Common myeloid progenitor, CD34-positive (primary cell): ENCODE data around the gene TMCC3.

Source experiments
- CTCF ChIA-PET: fragments of 350-600 bp; sonication (Branson Sonifier 250); formaldehyde crosslinking; loops from one replicate; lab custom pipeline; 2021; ENCODE audit warnings: antibody characterized with exemption; lab: Charles Lee
- POLR2A ChIA-PET: fragments of 350-600 bp; sonication (Branson Sonifier 250); formaldehyde crosslinking; loops from one replicate; lab custom pipeline; 2021; ENCODE audit warnings: antibody characterized with exemption; lab: Charles Lee
- DNase-seq, 3 donors: peaks; one replicate each; pipeline versions ENCODE4 v3.0.0 to v3.0.0-alpha.2; 2013
- H3K27ac ChIP-seq, 2 experiments: 1 replicate in 1 of 2; 2 replicates in 1 of 2; pipeline ENCODE4 v1.7.0; 2013; ENCODE audit warnings: inconsistent platforms in 2 of 2, low read length in 2 of 2, mild to moderate bottlenecking in 2 of 2, low read depth in 1 of 2, moderate library complexity in 1 of 2; ENCODE audit not compliant: severe bottlenecking in 2 of 2, insufficient read depth in 1 of 2, poor library complexity in 1 of 2
- H3K27me3 ChIP-seq, 5 experiments: replicated peaks in 2 of 5; 1 replicate in 3 of 5; 2 replicates in 2 of 5; pipeline versions ENCODE4 v1.6.1 to v1.7.0; 2013; ENCODE audit warnings: low read length in 4 of 5, mild to moderate bottlenecking in 2 of 5, moderate library complexity in 2 of 5, inconsistent platforms in 1 of 5; ENCODE audit not compliant: insufficient read depth in 5 of 5, control insufficient read depth in 4 of 5
- H3K36me3 ChIP-seq, 4 experiments: 1 replicate in 2 of 4; 2 replicates in 2 of 4; pipeline versions ENCODE4 v1.6.1 to v1.7.0; 2013; ENCODE audit warnings: low read length in 3 of 4, control low read depth in 1 of 4, mild to moderate bottlenecking in 1 of 4; ENCODE audit not compliant: control insufficient read depth in 4 of 4, insufficient read depth in 4 of 4
- H3K4me1 ChIP-seq, 4 experiments: 1 replicate in 3 of 4; 2 replicates in 1 of 4; pipeline versions ENCODE4 v1.6.1 to v1.7.1; 2013; ENCODE audit warnings: low read length in 3 of 4, mild to moderate bottlenecking in 3 of 4, control low read depth in 1 of 4, inconsistent platforms in 1 of 4, moderate library complexity in 1 of 4; ENCODE audit not compliant: control insufficient read depth in 4 of 4, insufficient read depth in 4 of 4; ENCODE audit errors: control extremely low read depth in 1 of 4
- H3K4me3 ChIP-seq, 7 experiments: 1 replicate in 4 of 7; 2 replicates in 3 of 7; pipeline versions ENCODE4 v1.5.1 to v1.7.0; 2013; ENCODE audit warnings: mild to moderate bottlenecking in 7 of 7, low read length in 6 of 7, moderate library complexity in 6 of 7, inconsistent platforms in 2 of 7, low read depth in 2 of 7, control low read depth in 1 of 7; ENCODE audit not compliant: insufficient read depth in 4 of 7, control insufficient read depth in 1 of 7; ENCODE audit errors: extremely low read depth in 1 of 7
- H3K9me3 ChIP-seq, 5 experiments: 1 replicate in 4 of 5; 2 replicates in 1 of 5; pipeline versions ENCODE4 v1.6.1 to v1.7.1; 2013; ENCODE audit warnings: low read length in 4 of 5, mild to moderate bottlenecking in 2 of 5, inconsistent platforms in 1 of 5, low read depth in 1 of 5, moderate library complexity in 1 of 5; ENCODE audit not compliant: control insufficient read depth in 4 of 5, insufficient read depth in 2 of 5; ENCODE audit errors: control extremely low read depth in 1 of 5
- WGBS: methylation state at CpG from one replicate; pipeline ENCODE4 v1.1.5; 2013; ENCODE audit not compliant: insufficient coverage; 5-methylcytosine and 5-hydroxymethylcytosine counted together

Gene TMCC3

DNA sequence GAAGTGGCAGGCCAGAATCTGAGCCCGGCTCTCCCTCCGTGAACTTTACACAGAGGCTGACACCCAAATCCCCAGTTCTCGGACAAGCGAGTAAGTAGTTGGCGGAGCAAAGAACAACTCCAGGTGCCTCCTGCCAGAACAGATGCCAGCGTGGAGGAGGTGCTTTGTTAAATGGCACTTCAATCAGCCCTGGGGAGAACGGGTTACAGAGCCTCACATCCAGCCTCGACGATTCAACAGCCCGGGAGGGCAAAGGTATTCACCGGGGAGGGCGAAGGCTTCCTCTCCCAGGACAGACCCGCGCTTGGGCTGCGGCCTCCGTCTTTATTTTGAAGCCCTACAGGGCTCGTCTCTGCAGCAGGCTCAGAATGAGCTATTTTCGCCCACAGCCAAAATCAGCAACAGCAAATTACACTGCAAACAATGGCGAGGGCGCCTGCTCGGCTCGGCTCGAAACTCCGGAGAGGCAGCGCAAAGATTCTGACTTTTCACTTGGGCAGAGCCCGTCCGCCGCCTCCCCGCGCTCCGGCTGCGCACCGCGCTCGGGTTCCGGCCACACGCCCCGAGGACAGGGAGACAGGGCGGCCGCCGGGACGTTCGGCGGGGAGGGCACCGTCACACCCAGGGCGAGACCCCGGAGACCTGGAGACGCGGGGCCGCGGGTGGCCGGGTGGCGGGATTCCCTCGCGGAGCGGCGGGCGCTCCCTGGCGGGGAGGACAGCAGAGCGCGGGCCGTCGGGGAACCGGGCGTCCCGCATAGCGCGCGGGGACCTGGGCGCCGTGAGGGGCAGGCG is 811 bp downstream of the TMCC3 start:
- peak; percentile 41 to 65 (median 45) for DNase-seq
- peaks cover 0 to 28% (median 6%) of the 10 kb centered on the region in 5 experiments for H3K27me3 ChIP-seq
- no peak overlapping the region for H3K27ac ChIP-seq
- no peaks in the 10 kb centered on the region for H3K9me3 ChIP-seq
- CTCF ChIA-PET = interaction anchor here (0.8 to 1.4 kb wide), 3 partner anchors 13 to 112 kb away, joined by 3 read pairs; no protein-coding TSS in a partner anchor
- POLR2A ChIA-PET = no interaction called here
- H3K4me3 ChIP-seq = peak overlapping the region; percentile 44 to 73 (median 68)
- WGBS = 11% methylated on average over 70 of the region's 72 CpGs
- no peaks in the 10 kb centered on the region for H3K36me3 ChIP-seq
- H3K4me1 ChIP-seq = peaks cover 0 to 15% (median 10%) of the 10 kb centered on the region in 4 experiments

DNA sequence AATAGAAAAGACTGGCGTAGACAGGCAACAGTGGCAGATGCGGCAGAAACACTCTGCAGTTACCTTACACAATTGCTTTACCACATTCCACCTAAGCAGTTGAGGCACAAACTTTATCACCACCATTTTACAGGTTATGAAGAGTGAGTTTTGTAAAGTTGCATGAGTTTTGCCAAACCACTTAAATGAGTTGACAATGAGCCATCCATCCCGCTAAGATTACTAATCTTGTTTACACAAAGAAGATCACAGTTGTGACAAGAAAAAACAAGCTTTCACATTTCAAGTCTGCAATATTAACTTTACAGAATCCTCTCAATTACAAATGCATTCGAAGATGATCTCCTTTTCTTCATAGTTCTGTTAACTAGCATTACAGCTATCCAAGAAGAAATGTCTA is 1.8 kb downstream of the TMCC3 start:
- 100% methylated on average over 4 of the region's 4 CpGs for WGBS
- Histone ChIP-seq H3K4me1 (peaks cover 0 to 24% (median 20%) of the 10 kb centered on the region in 4 experiments), H3K27ac (no peak overlapping the region), H3K27me3 (peaks cover 0 to 28% (median 6%) of the 10 kb centered on the region in 5 experiments), H3K9me3 (no peaks in the 10 kb centered on the region), H3K36me3 (no peaks in the 10 kb centered on the region), H3K4me3 (peak overlapping the region in 1 of 7 experiments; percentile 43)
- ChIA-PET POLR2A (no interaction called here), CTCF (no interaction called here)
- DNase-seq = no peak

DNA sequence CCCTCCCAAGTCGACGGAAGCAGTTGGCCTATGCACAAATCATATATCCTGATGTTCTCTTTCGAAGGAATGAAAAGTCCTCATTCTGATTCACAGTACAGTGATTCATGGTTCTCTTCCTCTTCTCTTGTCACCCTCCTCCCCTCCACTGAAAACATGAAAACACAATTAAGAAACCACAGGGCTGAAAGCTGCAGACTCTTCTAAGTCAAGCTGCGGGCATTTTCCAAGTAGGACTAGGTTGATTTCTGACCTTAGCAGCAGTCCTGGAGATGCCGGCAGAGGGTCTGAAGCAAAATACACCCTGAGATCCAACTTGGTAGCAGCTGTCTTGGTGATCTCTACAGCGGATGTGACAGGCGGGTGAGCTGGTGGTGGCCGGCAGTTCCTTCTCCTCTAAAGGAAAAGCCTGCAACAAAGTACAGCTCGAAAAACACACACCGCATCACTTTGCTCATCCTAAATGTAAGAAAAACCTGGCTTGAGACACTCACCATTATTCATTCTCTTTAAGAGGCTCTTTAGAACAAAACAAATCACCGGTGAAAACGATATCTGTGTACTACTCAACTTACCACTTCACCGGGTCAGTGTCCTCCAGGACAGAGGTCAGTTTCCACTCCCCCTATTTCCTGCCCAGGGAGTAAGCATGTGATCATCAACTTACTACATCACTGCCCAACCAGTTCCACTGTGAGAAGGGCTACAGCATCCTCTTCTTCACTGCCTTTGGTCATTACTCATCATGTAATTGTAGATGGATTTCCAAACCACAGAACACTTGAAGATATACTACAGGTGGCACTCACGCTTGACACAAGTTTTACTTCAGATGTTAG is 6.0 kb downstream of the TMCC3 start:
- peak in 2 of 3 donors; percentile 67 to 75 for DNase-seq
- H3K36me3 ChIP-seq = no peaks in the 10 kb centered on the region
- CTCF ChIA-PET = interaction anchor here (0.6 to 2.3 kb wide), 5 partner anchors 13 to 98 kb away, joined by 3 to 8 read pairs (median 4); no protein-coding TSS in a partner anchor
- peaks cover 0 to 15% (median 14%) of the 10 kb centered on the region in 4 experiments for H3K4me1 ChIP-seq
- WGBS = 18% methylated on average over 13 of the region's 14 CpGs
- peaks cover 0 to 11% (median 3%) of the 10 kb centered on the region in 5 experiments for H3K27me3 ChIP-seq
- H3K4me3 ChIP-seq = peak overlapping the region in 6 of 7 experiments; percentile 25 to 68 (median 47)
- no peaks in the 10 kb centered on the region for H3K9me3 ChIP-seq
- no peak overlapping the region for H3K27ac ChIP-seq
- POLR2A ChIA-PET = no interaction called here

DNA sequence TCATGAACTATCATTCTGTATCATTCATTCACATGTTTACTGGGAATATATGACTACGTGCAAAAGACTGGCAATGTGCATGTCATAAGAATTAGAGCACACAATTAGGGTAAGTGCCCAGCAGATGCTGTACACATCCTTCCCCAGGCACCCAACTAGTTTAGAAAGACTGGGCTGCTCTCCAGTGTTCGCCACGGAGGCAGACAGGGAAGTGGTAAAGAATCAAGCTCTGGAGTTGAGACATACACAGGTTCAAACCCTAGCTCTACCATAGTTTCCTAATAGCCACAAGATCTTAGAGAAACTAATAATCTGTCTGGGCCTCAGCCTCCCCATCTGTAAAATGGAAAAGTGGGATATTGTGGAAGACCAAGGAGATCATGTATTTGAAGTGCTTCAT is 6.8 kb downstream of the TMCC3 start:
- Histone ChIP-seq H3K4me1 (peaks cover 0 to 13% (median 12%) of the 10 kb centered on the region in 4 experiments), H3K9me3 (no peaks in the 10 kb centered on the region), H3K27ac (no peak overlapping the region), H3K4me3 (peak overlapping the region in 3 of 7 experiments; percentile 25 to 68 (median 58)), H3K36me3 (no peaks in the 10 kb centered on the region), H3K27me3 (peaks cover 0 to 3% (median 0%) of the 10 kb centered on the region in 5 experiments)
- WGBS = 100% methylated on average over 1 of the region's 3 CpGs
- DNase-seq = peak in 2 of 3 donors; percentile 57 to 58
- CTCF ChIA-PET = interaction anchor here (1.1 to 2.3 kb wide), 4 partner anchors 12 to 97 kb away, joined by 3 to 8 read pairs (median 4); no protein-coding TSS in a partner anchor
- POLR2A ChIA-PET = no interaction called here

DNA sequence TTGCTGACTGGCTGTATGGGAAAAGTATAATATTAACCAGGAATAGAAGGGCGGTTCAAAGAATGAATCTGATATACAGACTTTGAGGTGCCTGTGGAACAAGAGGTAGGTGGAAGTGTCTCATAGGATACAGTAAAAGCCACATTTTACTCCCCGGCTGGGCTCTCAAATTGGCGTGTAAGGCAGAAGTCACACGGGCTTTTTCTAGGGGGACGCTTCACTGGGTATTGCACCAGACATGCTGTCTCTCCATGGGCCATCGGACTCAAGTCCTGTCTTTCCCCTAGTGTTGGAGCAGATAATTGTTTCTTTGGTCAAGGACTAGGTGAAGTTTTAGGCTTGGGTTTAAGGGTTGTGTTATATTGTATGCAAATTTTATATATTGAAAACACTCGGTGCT is 9.1 kb downstream of the TMCC3 start:
- H3K9me3 ChIP-seq = no peaks in the 10 kb centered on the region
- WGBS = 100% methylated on average over 5 of the region's 7 CpGs
- H3K4me3 ChIP-seq = no peak overlapping the region
- POLR2A ChIA-PET = no interaction called here
- no peak overlapping the region for H3K27ac ChIP-seq
- H3K27me3 ChIP-seq = no peaks in the 10 kb centered on the region
- DNase-seq = no peak
- CTCF ChIA-PET = interaction anchor here (0.6 to 1.4 kb wide), 3 partner anchors 11 to 37 kb away, joined by 3 to 4 read pairs (median 3); no protein-coding TSS in a partner anchor
- peaks cover 0 to 13% (median 12%) of the 10 kb centered on the region in 4 experiments for H3K4me1 ChIP-seq
- no peaks in the 10 kb centered on the region for H3K36me3 ChIP-seq

DNA sequence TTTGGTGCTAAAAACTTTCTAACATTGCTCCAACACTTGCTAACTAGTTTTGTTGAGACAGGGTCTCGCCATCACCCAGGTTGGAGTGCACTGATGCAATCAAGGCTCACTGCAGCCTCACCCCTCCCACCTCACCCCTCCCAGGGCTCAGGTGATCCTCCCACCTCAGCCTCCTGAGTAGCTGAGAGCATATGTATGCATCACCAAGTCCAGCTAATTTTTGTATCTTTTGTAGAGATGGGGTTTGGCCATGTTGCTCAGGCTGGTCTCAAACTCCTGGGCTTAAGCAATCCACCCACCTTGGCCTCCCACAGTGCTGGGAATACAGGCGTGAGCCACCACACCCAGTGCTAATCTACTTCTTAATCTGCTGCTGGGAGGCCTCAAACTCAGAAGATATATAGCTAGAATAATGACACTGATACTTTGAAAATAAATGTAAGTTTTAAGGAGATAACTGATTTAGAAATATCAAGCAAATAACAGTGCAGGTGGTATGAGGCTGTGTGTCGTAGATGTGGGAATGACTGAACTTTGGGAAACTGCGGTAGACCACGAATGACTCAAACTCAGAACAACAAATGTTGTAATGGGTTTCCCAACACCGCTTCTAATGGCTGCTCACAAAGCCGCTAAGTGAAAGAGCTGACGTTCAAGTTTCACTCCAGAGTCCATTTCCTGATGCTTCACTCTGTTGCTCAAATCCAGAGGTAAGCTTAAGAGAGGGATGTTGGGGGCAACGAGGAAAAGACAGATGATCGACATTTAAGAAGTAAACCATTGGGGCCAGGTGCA is 10.0 kb downstream of the TMCC3 start:
- POLR2A ChIA-PET = no interaction called here
- peaks cover 0 to 13% (median 12%) of the 10 kb centered on the region in 4 experiments for H3K4me1 ChIP-seq
- DNase-seq = peak in 2 of 3 donors; percentile 44 to 53
- no peaks in the 10 kb centered on the region for H3K27me3 ChIP-seq
- H3K9me3 ChIP-seq = no peaks in the 10 kb centered on the region
- no peak overlapping the region for H3K27ac ChIP-seq
- H3K4me3 ChIP-seq = no peak overlapping the region
- no peaks in the 10 kb centered on the region for H3K36me3 ChIP-seq
- CTCF ChIA-PET = interaction anchor here (1.2 to 1.4 kb wide), 2 partner anchors 10 to 22 kb away, joined by 3 to 4 read pairs; no protein-coding TSS in a partner anchor
- WGBS = 95% methylated on average over 9 of the region's 10 CpGs
